DMS79 treated with DMSO at 0.1 percent for 48 hours (cell line): ENCODE measurements around the gene DIAPH1.
A peak's percentile ranks its signal among the peaks of the same experiment; 100 is the strongest.

Experiments used
- DNase-seq: peaks from one replicate; lab custom pipeline; 2025; lab: John Stamatoyannopoulos, UW

Gene DIAPH1

GRCh38 chr5:141506381-141507155, 112.2 kb downstream of the DIAPH1 start:
- DNase-seq: no peak

- DNase-seq: no peak
Measured at GRCh38 chr5:141504216-141504615, 114.6 kb downstream of the DIAPH1 start.

GRCh38 chr5:141503681-141504080, 115.1 kb downstream of the DIAPH1 start:
- no peak for DNase-seq

GRCh38 chr5:141501761-141502160, 117.0 kb downstream of the DIAPH1 start:
- DNase-seq: no peak

- DNase-seq: no peak
Measured at GRCh38 chr5:141496038-141496437, 122.8 kb downstream of the DIAPH1 start.

- no peak for DNase-seq
Measured at GRCh38 chr5:141495453-141495811, 123.4 kb downstream of the DIAPH1 start.

GRCh38 chr5:141494761-141495452, 123.9 kb downstream of the DIAPH1 start:
- no peak for DNase-seq

- no peak for DNase-seq
Measured at GRCh38 chr5:141493500-141494422, 125.0 kb downstream of the DIAPH1 start.

GRCh38 chr5:141492168-141492885, 126.5 kb downstream of the DIAPH1 start:
- DNase-seq: no peak

GRCh38 chr5:141491323-141492167, 127.3 kb downstream of the DIAPH1 start:
- no peak for DNase-seq

GRCh38 chr5:141490771-141491170, 128.0 kb downstream of the DIAPH1 start:
- no peak for DNase-seq

GRCh38 chr5:141490271-141490670, 128.5 kb downstream of the DIAPH1 start:
- DNase-seq: no peak

- no peak for DNase-seq
Measured at GRCh38 chr5:141489841-141490240, 129.0 kb downstream of the DIAPH1 start.

GRCh38 chr5:141488591-141489561, 129.9 kb downstream of the DIAPH1 start, which contains the start of gene PCDHGC5:
Gene PCDHGC5, plus strand, starts transcription at chr5:141489081. Its CDS starts 160 bp downstream, at chr5:141489241.
- no peak for DNase-seq

GRCh38 chr5:141487131-141487530, 131.7 kb downstream of the DIAPH1 start:
- DNase-seq: no peak

- no peak for DNase-seq
Measured at GRCh38 chr5:141486091-141486490, 132.7 kb downstream of the DIAPH1 start.

- DNase-seq: peak; percentile 19
Measured at GRCh38 chr5:141485321-141486055, 133.3 kb downstream of the DIAPH1 start.

GRCh38 chr5:141484641-141485311, 134.0 kb downstream of the DIAPH1 start, which contains the start of gene PCDHGC4:
Gene PCDHGC4, plus strand, starts transcription at chr5:141485030. Its CDS starts 144 bp downstream, at chr5:141485174.
- peak; percentile 54 for DNase-seq
